HepG2 (cell line): ENCODE measurements around the gene PGC. TPM values are rescaled to one million over a fixed set of nuclear protein-coding genes. Genes with fewer than 3 reads are reported as not detected.
A peak's percentile ranks its signal among the peaks of the same experiment; 100 is the strongest.

ENCODE experiments used
- ATAC-seq: fragments of 200-7000 bp; cut with Tn5 transposase; 3 replicates; pipeline ENCODE4 v1.9.1; 2020; ENCODE audit warnings: mild to moderate bottlenecking, moderate library complexity
- BruUV-seq: library from RNA; stranded (reverse); fragments of 400-500 nt; replicated peaks from 2 replicates; lab custom pipeline; 2021; lab: Mats Ljungman, UMichigan
- CTCF ChIA-PET: fragments of 300-600 bp; formaldehyde crosslinking; extraction: SDS; loops from one replicate; lab custom pipeline; 2021; ENCODE audit warnings: low total read pairs, inconsistent platforms, low intra/inter-chr PET ratio; lab: Yijun Ruan, JAX
- POLR2A ChIA-PET: fragments of 350-600 bp; sonication (Branson Sonifier 250); formaldehyde crosslinking; loops from one replicate; lab custom pipeline; 2020; ENCODE audit warnings: antibody characterized with exemption, inconsistent platforms; lab: Yijun Ruan, JAX
- DNase-seq: peaks from one replicate; pipeline ENCODE4 v3.0.0-alpha.2; 2015; ENCODE audit warnings: low spot score
- FAIRE-seq: peaks from 3 replicates; lab custom pipeline; 2011; peaks lifted over from hg19 to GRCh38; lab: Jason Lieb, UNC
- H2AFZ ChIP-seq: one replicate; pipeline ENCODE4 v1.6.1; 2011; ENCODE audit warnings: low read length, inconsistent platforms
- H3K27ac ChIP-seq: fragments of 300-600 bp; 3 replicates; pipeline ENCODE4 v1.8.0; 2011; ENCODE audit warnings: mixed run types, mild to moderate bottlenecking, mixed read lengths, low read length, inconsistent platforms; ENCODE audit not compliant: insufficient read depth; ENCODE audit errors: extremely low read length
- H3K27me3 ChIP-seq, 2 experiments: fragments of 200-600 bp in 1 of 2; 2 replicates in 1 of 2; 3 replicates in 1 of 2; pipeline versions ENCODE4 v1.6.0 to v1.8.0; 2011; ENCODE audit warnings: low read length in 2 of 2, mild to moderate bottlenecking in 2 of 2, moderate library complexity in 2 of 2, inconsistent platforms in 1 of 2; ENCODE audit not compliant: insufficient read depth in 2 of 2, control insufficient read depth in 1 of 2
- H3K36me3 ChIP-seq, 2 experiments: fragments of 200-600 bp in 1 of 2; replicated peaks in 1 of 2; 2 replicates in 1 of 2; 3 replicates in 1 of 2; pipeline versions ENCODE4 v1.5.1 to v1.8.0; 2011; ENCODE audit warnings: low read length in 2 of 2, inconsistent platforms in 1 of 2; ENCODE audit not compliant: insufficient read depth in 2 of 2, control insufficient read depth in 1 of 2
- H3K4me1 ChIP-seq: 2 replicates; pipeline ENCODE4 v1.5.1; 2012; ENCODE audit warnings: low read length, inconsistent platforms; ENCODE audit not compliant: insufficient read depth
- H3K4me2 ChIP-seq: 2 replicates; pipeline ENCODE4 v1.6.0; 2011; ENCODE audit warnings: low read depth, low read length, inconsistent platforms
- H3K4me3 ChIP-seq, 3 experiments: fragments of 200-600 bp in 1 of 3; sonication (generic), shearing (Covaris generic) in 1 of 3; replicated peaks in 1 of 3; 2 replicates each; pipeline ENCODE4 v1.5.1; 2011 to 2016; ENCODE audit warnings: low read length in 3 of 3, inconsistent platforms in 2 of 3, low read depth in 2 of 3, mild to moderate bottlenecking in 2 of 3, control low read depth in 1 of 3, mixed read lengths in 1 of 3; ENCODE audit not compliant: insufficient read depth in 1 of 3
- H3K79me2 ChIP-seq: one replicate; pipeline ENCODE4 v1.6.1; 2011; ENCODE audit warnings: low read length, inconsistent platforms; ENCODE audit not compliant: insufficient read depth
- H3K9ac ChIP-seq: 2 replicates; pipeline ENCODE4 v1.6.0; 2011; ENCODE audit warnings: mild to moderate bottlenecking, low read depth, low read length, inconsistent platforms; ENCODE audit not compliant: insufficient read depth
- H3K9me3 ChIP-seq: 2 replicates; pipeline ENCODE4 v1.5.1; 2012; ENCODE audit warnings: mild to moderate bottlenecking, low read length
- H4K20me1 ChIP-seq: 2 replicates; pipeline ENCODE4 v1.6.0; 2011; ENCODE audit warnings: inconsistent platforms, mild to moderate bottlenecking, low read length, moderate library complexity; ENCODE audit not compliant: insufficient read depth
- AGO2 ChIP-seq: fragments of 200-400 bp; formaldehyde crosslinking; optimal IDR thresholded peaks from 2 replicates; pipeline ENCODE3; 2017; ENCODE audit warnings: mild to moderate bottlenecking, low read depth, low read length, moderate library complexity
- DNMT3B ChIP-seq: conservative IDR thresholded peaks from 2 replicates; pipeline ENCODE4 v1.6.1; 2016; ENCODE audit warnings: missing biosample characterization, control low read depth
- HNRNPL ChIP-seq: fragments of 200-400 bp; formaldehyde crosslinking; IDR thresholded peaks from 2 replicates; pipeline ENCODE4 v1.6.1; 2017; ENCODE audit warnings: mild to moderate bottlenecking, low read depth, low read length
- MAX ChIP-seq: IDR thresholded peaks from 2 replicates; pipeline ENCODE4 v1.6.1; 2012; ENCODE audit warnings: inconsistent platforms
- MLX ChIP-seq: IDR thresholded peaks from 2 replicates; pipeline ENCODE4 v1.6.1; 2016
- NFKB2 ChIP-seq: sonication (generic); formaldehyde crosslinking; IDR thresholded peaks from 2 replicates; pipeline ENCODE4 v1.4.0; 2020; ENCODE audit warnings: missing genetic modification reagents, borderline replicate concordance
- SALL2 ChIP-seq: sonication (generic); formaldehyde crosslinking; IDR thresholded peaks from 2 replicates; pipeline ENCODE4 v1.8.1; 2023; ENCODE audit warnings: mild to moderate bottlenecking, missing genetic modification reagents, inconsistent platforms
- ZBTB1 ChIP-seq: sonication (generic); formaldehyde crosslinking; IDR thresholded peaks from 2 replicates; pipeline ENCODE4 v1.4.0; 2020; ENCODE audit warnings: missing genetic modification reagents, borderline replicate concordance
- ZNF253 ChIP-seq: sonication (generic); formaldehyde crosslinking; IDR thresholded peaks from 2 replicates; pipeline ENCODE4 v1.8.0; 2022; ENCODE audit warnings: mild to moderate bottlenecking, missing genetic modification reagents, borderline replicate concordance
- ZNF460 ChIP-seq: sonication (generic); formaldehyde crosslinking; IDR thresholded peaks from 2 replicates; pipeline ENCODE4 v1.5.1; 2020; ENCODE audit warnings: missing genetic modification reagents, mild to moderate bottlenecking, borderline replicate concordance
- ZNF629 ChIP-seq: sonication (generic); formaldehyde crosslinking; conservative IDR thresholded peaks from 2 replicates; pipeline ENCODE4 v1.5.0; 2020; ENCODE audit warnings: missing genetic modification reagents
- ZNF75D ChIP-seq: sonication (generic); formaldehyde crosslinking; IDR thresholded peaks from 2 replicates; pipeline ENCODE4 v1.8.1; 2023; ENCODE audit warnings: missing genetic modification reagents, mild to moderate bottlenecking, borderline replicate concordance
- ZSCAN20 ChIP-seq: sonication (generic); formaldehyde crosslinking; IDR thresholded peaks from 2 replicates; pipeline ENCODE4 v1.4.0; 2020; ENCODE audit warnings: missing genetic modification reagents, mild to moderate bottlenecking, borderline replicate concordance
- WGBS: methylation state at CpG from one replicate; pipeline ENCODE4 v1.1.6; 2017; ENCODE audit warnings: low lambda C conversion rate; 5-methylcytosine and 5-hydroxymethylcytosine counted together
- in situ Hi-C: cut with HindIII; loops from 2 replicates; pipeline ENCODE4 v1.10.0; 2017; ENCODE audit warnings: low pct_unique_long_range_greater_than_20kb; ENCODE audit not compliant: extremely low pct_ligation_motif_present
- intact Hi-C: fragments of 100-400 bp; cut with micrococcal nuclease; formaldehyde crosslinking; loops from one replicate; pipeline ENCODE4 v1.10.0; 2022; ENCODE audit not compliant: unreplicated experiment
- polyA plus RNA-seq, 8 experiments: library from polyadenylated mRNA; depleted of rRNA in 3 of 8; stranded (reverse) in 7 of 8; unstranded in 1 of 8; fragments of >200 nt; fragmentation: Illumina TruSeq in 4 of 8; extraction: Trizol in 4 of 8; gene quantifications; 2 replicates each; pipeline versions ENCODE4 v1.2.1 to v1.2.3, GENCODE V29; 2011 to 2016; ENCODE audit warnings: low read depth in 4 of 8, missing spikeins in 1 of 8, mixed read lengths in 1 of 8; ENCODE audit not compliant: insufficient read depth in 1 of 8
- total RNA-seq, 5 experiments: library from RNA; depleted of rRNA; stranded (reverse); fragments of >200 nt; fragmentation: Illumina TruSeq; extraction: Trizol; gene quantifications; 2 replicates each; pipeline ENCODE4 v1.2.3, GENCODE V29; 2016; ENCODE audit warnings: low read depth in 1 of 5

Gene PGC
- total and polyA plus RNA-seq, 2 of the 13 experiments (the other 11 are each of a cell fraction or from before 2014, with no cell fraction given): 426 to 502 TPM

- Histone ChIP-seq H3K27ac (no peak overlapping the region), H3K79me2 (no peaks in the 10 kb centered on the region), H4K20me1 (no peaks in the 10 kb centered on the region), H3K4me2 (no peak overlapping the region), H3K36me3 (peaks cover 0 to 6% of the 10 kb centered on the region in 2 experiments; a peak in 1 of 5 replicates), H3K9ac (no peak overlapping the region), H3K9me3 (no peaks in the 10 kb centered on the region), H3K4me3 (no peak overlapping the region), H3K4me1 (peaks cover 11% of the 10 kb centered on the region; the same call in 1 of the 2 replicates), H2AFZ (no peak overlapping the region), H3K27me3 (no peaks in the 10 kb centered on the region)
- in situ Hi-C loops (no loop called here), intact Hi-C loops (no loop called here)
- ChIA-PET POLR2A (no interaction called here), CTCF (interaction anchor here (1.5 kb wide), 1 partner anchor 10 kb away, joined by 3 read pairs; no protein-coding TSS in a partner anchor)
- ATAC-seq: no peak
- no peak for FAIRE-seq
- TF ChIP-seq ZNF75D (CRISPR knock-in tag): no peak
- TF ChIP-seq ZSCAN20: no peak
- TF ChIP-seq MLX (CRISPR knock-in tag): no peak
- no peak for TF ChIP-seq NFKB2 (CRISPR knock-in tag)
- 0 out of 2 replicates have a peak, but pooled peaks have one; percentile 27 for TF ChIP-seq SALL2 (CRISPR knock-in tag)
- no peak for TF ChIP-seq ZBTB1 (CRISPR knock-in tag)
- no peak for TF ChIP-seq MAX
- TF ChIP-seq ZNF629 (CRISPR knock-in tag): peak; percentile 46; the same call in 1 of the 2 replicates
- no peak for TF ChIP-seq DNMT3B (CRISPR knock-in tag)
- TF ChIP-seq ZNF253: no peak
- TF ChIP-seq ZNF460 (CRISPR knock-in tag): no peak
- TF ChIP-seq AGO2: peak; percentile 35
- TF ChIP-seq HNRNPL: peak; percentile 64; the same call in 1 of the 2 replicates
- no peak for DNase-seq
- 82% methylated on average over 10 of the region's 10 CpGs for WGBS
- BruUV-seq: no TSS peak
Observed at GRCh38 chr6:41693281-41694240, 53.6 kb downstream of the PGC start.
